ENCODE results near the gene CCDC192. TPM values are rescaled to one million over a fixed set of nuclear protein-coding genes. Genes with fewer than 3 reads are reported as not detected.
A peak's percentile ranks its signal among the peaks of the same experiment; 100 is the strongest.

CCDC192 gene
- total RNA-seq, 4 donors from 2014 or later = not detected

DNA sequence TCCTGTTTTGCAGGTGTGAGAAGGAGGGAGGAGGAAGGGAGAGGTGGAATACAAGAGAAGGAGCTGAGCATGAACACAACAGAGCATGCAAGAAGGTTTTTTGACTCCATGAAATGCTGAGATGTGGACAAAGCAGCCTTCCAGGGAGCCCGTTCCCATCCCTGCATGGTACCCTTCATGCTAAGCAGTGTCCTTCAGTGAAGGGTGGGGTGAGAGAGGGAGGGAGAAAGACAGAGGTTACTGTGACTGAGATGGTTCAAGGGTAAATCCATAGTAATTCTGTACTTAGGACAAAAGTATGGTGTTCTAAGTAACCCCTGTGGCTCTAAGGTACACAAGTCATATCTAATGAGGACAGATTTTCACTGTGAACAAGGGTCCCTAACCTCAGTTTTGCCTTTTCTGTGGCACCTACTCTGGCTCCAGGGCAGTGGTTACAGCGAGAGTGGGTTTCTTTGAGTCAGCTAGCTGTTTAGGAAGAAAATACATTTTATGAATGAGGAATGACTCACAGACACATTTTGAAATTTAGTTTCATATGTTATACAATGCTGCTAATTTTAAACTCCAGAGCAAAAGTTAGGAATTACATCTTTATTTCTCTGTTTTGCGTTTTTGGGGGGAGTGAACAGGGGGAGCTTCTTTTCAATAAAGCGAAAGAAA, 195.5 kb downstream of the CCDC192 start:
- Histone ChIP-seq H3K27ac (no peak overlapping the region), H3K4me3 (no peak overlapping the region), H3K36me3 (no peaks in the 10 kb centered on the region), H3K9me3 (no peaks in the 10 kb centered on the region), H3K27me3 (no peaks in the 10 kb centered on the region), H3K4me1 (peaks cover 0 to 9% (median 3%) of the 10 kb centered on the region in 4 donors)
- intact Hi-C loops (cut with DNase I; ENCODE audit: low total_unique reads) (no loop called here), in situ Hi-C loops (cut with MboI; ENCODE audit: low pct_ligation_motif_present in 1 of 4, low pct_unique_long_range_greater_than_20kb in 1 of 4, low sequenced_read_pairs in 3 of 4) (no loop called here)
- DNase-seq = no peak
- no peak for TF ChIP-seq CTCF (IDR thresholded peaks at IDR 0.05)
- TF ChIP-seq POLR2A (IDR thresholded peaks at IDR 0.05) = no peak
- no peak for TF ChIP-seq POLR2AphosphoS5 (IDR thresholded peaks at IDR 0.05)
- TF ChIP-seq EP300 (IDR thresholded peaks at IDR 0.05; ENCODE audit: low read depth) = no peak
- WGBS, 2 donors (ENCODE audit: low coverage in 1 of 2) = 75 to 83% methylated on average over 4 of the region's 4 CpGs

DNA sequence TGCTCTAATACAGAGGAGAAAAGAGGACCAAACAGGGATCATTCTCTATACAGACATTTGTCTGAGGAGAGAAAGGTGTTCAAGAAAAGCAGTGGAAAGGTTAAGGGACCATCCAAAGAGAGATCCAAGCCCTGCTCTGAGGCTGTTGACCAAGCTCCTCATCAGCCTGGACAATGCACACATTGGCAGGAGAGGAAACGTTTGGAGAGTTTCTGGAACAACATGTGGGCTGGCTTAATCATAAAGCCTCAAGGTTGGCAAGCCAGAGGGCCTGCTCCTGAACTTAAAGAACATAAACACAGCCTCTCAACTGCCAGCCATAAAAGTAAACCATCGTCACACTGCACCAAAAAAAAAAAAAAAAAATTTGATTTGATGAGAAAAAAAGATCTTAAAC, 196.0 kb downstream of the CCDC192 start:
- intact Hi-C loops (cut with DNase I; ENCODE audit: low total_unique reads) = no loop called here
- H3K27me3 ChIP-seq = no peaks in the 10 kb centered on the region
- no peaks in the 10 kb centered on the region for H3K36me3 ChIP-seq
- DNase-seq = no peak
- no peak overlapping the region for H3K4me3 ChIP-seq
- 0 to 36% methylated on average over 2 of the region's 2 CpGs for WGBS, 2 donors (ENCODE audit: low coverage in 1 of 2)
- no peak overlapping the region for H3K27ac ChIP-seq
- in situ Hi-C loops (cut with MboI; ENCODE audit: low pct_ligation_motif_present in 1 of 4, low pct_unique_long_range_greater_than_20kb in 1 of 4, low sequenced_read_pairs in 3 of 4) = no loop called here
- H3K9me3 ChIP-seq = no peaks in the 10 kb centered on the region
- H3K4me1 ChIP-seq = peaks cover 0 to 9% (median 3%) of the 10 kb centered on the region in 4 donors
- TF ChIP-seq POLR2AphosphoS5 (IDR thresholded peaks at IDR 0.05) (no peak), POLR2A (IDR thresholded peaks at IDR 0.05) (no peak), CTCF (IDR thresholded peaks at IDR 0.05) (no peak), EP300 (IDR thresholded peaks at IDR 0.05; ENCODE audit: low read depth) (no peak)

DNA sequence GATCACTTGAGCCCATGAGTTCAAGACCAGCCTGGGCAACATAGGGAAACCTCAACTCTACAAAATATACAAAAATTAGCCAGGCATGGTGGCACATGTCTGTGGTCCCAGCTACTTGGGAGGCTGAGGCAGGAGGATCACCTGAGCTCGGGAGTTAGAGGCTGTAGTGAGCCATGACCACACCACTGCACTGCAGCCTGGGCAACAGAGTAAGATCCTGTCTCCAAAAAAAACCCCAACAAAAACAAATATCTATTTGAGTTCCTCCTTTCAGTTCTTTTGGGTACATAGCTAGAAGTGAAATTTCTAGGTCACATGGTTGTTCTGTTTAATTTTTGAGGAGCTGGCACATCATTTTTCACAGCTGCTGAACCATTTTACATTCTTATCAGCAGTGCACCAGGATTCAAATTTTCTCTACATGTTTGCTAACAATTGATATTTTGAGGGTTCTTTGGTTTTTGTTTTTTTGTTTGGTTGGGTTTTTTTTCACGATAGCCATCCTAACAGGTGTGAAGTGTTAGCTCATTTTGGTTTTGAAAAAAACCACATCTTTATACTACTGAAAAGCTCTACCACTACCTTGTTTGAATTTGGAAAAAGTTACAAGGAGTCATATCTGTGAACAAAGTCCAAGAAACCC, 203.5 kb downstream of the CCDC192 start:
- H3K4me3 ChIP-seq = no peak overlapping the region
- in situ Hi-C loops (cut with MboI; ENCODE audit: low pct_ligation_motif_present in 1 of 4, low pct_unique_long_range_greater_than_20kb in 1 of 4, low sequenced_read_pairs in 3 of 4) = no loop called here
- H3K4me1 ChIP-seq = peaks cover 3 to 34% (median 18%) of the 10 kb centered on the region in 4 donors
- no peak overlapping the region for H3K27ac ChIP-seq
- H3K36me3 ChIP-seq = no peaks in the 10 kb centered on the region
- TF ChIP-seq POLR2A (IDR thresholded peaks at IDR 0.05) = no peak
- TF ChIP-seq EP300 (IDR thresholded peaks at IDR 0.05; ENCODE audit: low read depth) = no peak
- intact Hi-C loops (cut with DNase I; ENCODE audit: low total_unique reads) = no loop called here
- H3K27me3 ChIP-seq = no peaks in the 10 kb centered on the region
- no peaks in the 10 kb centered on the region for H3K9me3 ChIP-seq
- no peak for DNase-seq
- 70 to 88% methylated on average over 1 to 2 of the region's 2 CpGs for WGBS, 2 donors (ENCODE audit: low coverage in 1 of 2)

DNA sequence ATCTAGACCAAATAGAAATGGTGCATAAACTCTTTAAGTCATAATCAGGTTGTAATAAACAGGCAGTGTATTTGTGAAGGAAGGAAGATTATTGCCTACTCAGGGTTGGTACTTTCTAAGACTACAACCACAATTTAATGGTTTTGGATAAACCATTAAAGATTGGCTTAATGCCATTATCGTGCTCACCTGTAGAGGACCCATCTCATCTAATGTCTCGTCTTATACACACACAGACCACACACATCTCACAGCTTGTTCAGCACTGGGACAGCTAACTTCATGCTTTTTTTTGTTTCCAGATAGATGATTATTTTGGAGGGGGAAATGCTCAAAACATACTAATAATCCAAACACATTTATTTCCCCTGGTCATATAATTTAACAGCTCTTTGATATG, 204.7 kb downstream of the CCDC192 start:
- intact Hi-C loops (cut with DNase I; ENCODE audit: low total_unique reads) = no loop called here
- Histone ChIP-seq H3K27ac (no peak overlapping the region), H3K4me3 (no peak overlapping the region), H3K27me3 (no peaks in the 10 kb centered on the region), H3K36me3 (no peaks in the 10 kb centered on the region), H3K9me3 (no peaks in the 10 kb centered on the region), H3K4me1 (peaks cover 3 to 34% (median 18%) of the 10 kb centered on the region in 4 donors)
- TF ChIP-seq POLR2A (IDR thresholded peaks at IDR 0.05) = no peak
- TF ChIP-seq CTCF (IDR thresholded peaks at IDR 0.05) = peak in 1 of 5 experiments; percentile 16
- in situ Hi-C loops (cut with MboI; ENCODE audit: low pct_ligation_motif_present in 1 of 4, low pct_unique_long_range_greater_than_20kb in 1 of 4, low sequenced_read_pairs in 3 of 4) = no loop called here
- DNase-seq = no peak
- 39 to 51% methylated on average over 2 of the region's 2 CpGs for WGBS, 2 donors (ENCODE audit: low coverage in 1 of 2)

All from transverse colon (tissue), 4 donors.